DND-41 (cell line): ENCODE data around the gene MACROD2.
A peak's percentile ranks its signal among the peaks of the same experiment; 100 is the strongest.
"Not testable (repeated sequence)": the region's sequence is repeated elsewhere in the genome, so short reads cannot be mapped to it uniquely, and the experiment has no call there.

ENCODE experiments used
- ATAC-seq: fragments of 200-7000 bp; cut with Tn5 transposase; 3 replicates; pipeline ENCODE4 v1.9.1; 2021; ENCODE audit warnings: low read depth; ENCODE audit not compliant: insufficient read depth
- DNase-seq: peaks from one replicate; pipeline ENCODE4 v3.0.0-alpha.2; 2020
- H2AFZ ChIP-seq: 2 replicates; pipeline ENCODE4 v1.6.0; 2012; ENCODE audit warnings: low read depth, low read length
- H3K27ac ChIP-seq: 2 replicates; pipeline ENCODE4 v1.5.1; 2012; ENCODE audit warnings: low read length, inconsistent platforms
- H3K27me3 ChIP-seq: fragments of 200-600 bp; sonication (generic); 2 replicates; pipeline ENCODE4 v1.6.0; 2012; ENCODE audit warnings: low read length, mild to moderate bottlenecking, inconsistent platforms; ENCODE audit not compliant: insufficient read depth, poor library complexity
- H3K36me3 ChIP-seq: 2 replicates; pipeline ENCODE4 v1.5.1; 2012; ENCODE audit warnings: low read length, inconsistent platforms; ENCODE audit not compliant: insufficient read depth
- H3K4me1 ChIP-seq: 2 replicates; pipeline ENCODE4 v1.5.1; 2012; ENCODE audit warnings: mild to moderate bottlenecking, low read length; ENCODE audit not compliant: insufficient read depth
- H3K4me2 ChIP-seq: 2 replicates; pipeline ENCODE4 v1.6.0; 2012; ENCODE audit warnings: mild to moderate bottlenecking, moderate library complexity, low read length, inconsistent platforms; ENCODE audit not compliant: insufficient read depth
- H3K4me3 ChIP-seq, 2 experiments: fragments of 200-600 bp in 1 of 2; shearing (Covaris generic) in 1 of 2; 2 replicates each; pipeline ENCODE4 v1.5.1; 2012 to 2016; ENCODE audit warnings: inconsistent platforms in 2 of 2, low read length in 2 of 2, mild to moderate bottlenecking in 2 of 2, low read depth in 1 of 2, moderate library complexity in 1 of 2
- H3K79me2 ChIP-seq: 2 replicates; pipeline ENCODE4 v1.6.0; 2012; ENCODE audit warnings: low read length, inconsistent platforms; ENCODE audit not compliant: insufficient read depth
- H3K9ac ChIP-seq: 2 replicates; pipeline ENCODE4 v1.6.0; 2012; ENCODE audit warnings: low read depth, mild to moderate bottlenecking, inconsistent platforms, low read length, moderate library complexity
- H3K9me3 ChIP-seq: 2 replicates; pipeline ENCODE4 v1.5.1; 2012; ENCODE audit warnings: low read length, moderate library complexity, mild to moderate bottlenecking, inconsistent platforms; ENCODE audit not compliant: insufficient read depth, severe bottlenecking
- H4K20me1 ChIP-seq: 2 replicates; pipeline ENCODE4 v1.6.0; 2012; ENCODE audit warnings: low read length; ENCODE audit not compliant: insufficient read depth
- CTCF ChIP-seq: IDR thresholded peaks from 2 replicates; pipeline ENCODE4 v1.5.1; 2012; ENCODE audit warnings: borderline replicate concordance, low read length, moderate library complexity, mild to moderate bottlenecking; ENCODE audit not compliant: poor library complexity, severe bottlenecking; ENCODE audit errors: extremely low read depth
- EZH2 ChIP-seq: IDR thresholded peaks from 3 replicates; pipeline ENCODE4 v1.6.1; 2012; ENCODE audit warnings: borderline replicate concordance, low read depth, mild to moderate bottlenecking, moderate library complexity, low read length, inconsistent platforms; ENCODE audit not compliant: severe bottlenecking

MACROD2 gene

GRCh38 chr20:14453259-14453658 is 457.9 kb downstream of the MACROD2 start:
- ATAC-seq = no peak

GRCh38 chr20:14454296-14454695 is 459.0 kb downstream of the MACROD2 start:
- Histone ChIP-seq H3K4me3 (no peak overlapping the region), H3K27me3 (no peaks in the 10 kb centered on the region), H3K9ac (no peak overlapping the region), H2AFZ (no peak overlapping the region), H3K36me3 (no peaks in the 10 kb centered on the region), H3K27ac (no peak overlapping the region), H3K4me2 (no peak overlapping the region), H3K4me1 (no peaks in the 10 kb centered on the region), H3K9me3 (no peaks in the 10 kb centered on the region), H3K79me2 (no peaks in the 10 kb centered on the region), H4K20me1 (no peaks in the 10 kb centered on the region)
- TF ChIP-seq CTCF (no peak), EZH2 (no peak)
- ATAC-seq (no peak), DNase-seq (no peak)

More at GRCh38 chr20:14453259-14453658, 457.9 kb downstream of the MACROD2 start:
- no peak overlapping the region for H3K27ac ChIP-seq
- H3K9ac ChIP-seq = no peak overlapping the region
- no peaks in the 10 kb centered on the region for H3K36me3 ChIP-seq
- no peaks in the 10 kb centered on the region for H4K20me1 ChIP-seq
- no peaks in the 10 kb centered on the region for H3K79me2 ChIP-seq
- H2AFZ ChIP-seq = no peak overlapping the region
- no peaks in the 10 kb centered on the region for H3K9me3 ChIP-seq
- no peak for TF ChIP-seq EZH2
- TF ChIP-seq CTCF = no peak
- DNase-seq = no peak
- no peaks in the 10 kb centered on the region for H3K27me3 ChIP-seq
- H3K4me3 ChIP-seq = no peak overlapping the region
- H3K4me2 ChIP-seq = no peak overlapping the region
- no peaks in the 10 kb centered on the region for H3K4me1 ChIP-seq

GRCh38 chr20:14467104-14467827 is 471.9 kb downstream of the MACROD2 start:
- H3K9me3 ChIP-seq, H4K20me1 ChIP-seq, H3K9ac ChIP-seq, H3K27me3 ChIP-seq, H2AFZ ChIP-seq, H3K27ac ChIP-seq, H3K4me3 ChIP-seq, H3K79me2 ChIP-seq, H3K36me3 ChIP-seq, ATAC-seq, H3K4me1 ChIP-seq, H3K4me2 ChIP-seq: not testable (repeated sequence)
- peak; percentile 17 for DNase-seq

- Histone ChIP-seq H3K27me3 (peaks cover 10% of the 10 kb centered on the region), H3K9ac (no peak overlapping the region), H3K4me3 (no peak overlapping the region), H3K9me3 (no peaks in the 10 kb centered on the region), H3K79me2 (no peaks in the 10 kb centered on the region), H2AFZ (no peak overlapping the region), H4K20me1 (no peaks in the 10 kb centered on the region), H3K4me2 (no peak overlapping the region), H3K4me1 (no peaks in the 10 kb centered on the region), H3K36me3 (no peaks in the 10 kb centered on the region), H3K27ac (no peak overlapping the region)
- ATAC-seq (no peak), DNase-seq (no peak)
- TF ChIP-seq CTCF (no peak), EZH2 (no peak)
Observed at GRCh38 chr20:14470231-14470899, 475.0 kb downstream of the MACROD2 start.
